Neural cell (in vitro differentiated cells): ENCODE data around the gene PDE9A. TPM values are rescaled to one million over a fixed set of nuclear protein-coding genes. Genes with fewer than 3 reads are reported as not detected.

Source experiments
- H2AFZ ChIP-seq: fragments of 200-600, 300-800 bp; sonication (generic), shearing (Covaris generic); 2 replicates; pipeline ENCODE4 v1.6.0; 2014; ENCODE audit warnings: low read depth, mild to moderate bottlenecking, antibody characterized with exemption, low read length, moderate library complexity
- H3F3A ChIP-seq: fragments of 200-600 bp; shearing (Covaris generic); 2 replicates; pipeline ENCODE4 v1.6.1; 2016; ENCODE audit warnings: mild to moderate bottlenecking, moderate library complexity, mixed read lengths, antibody characterized with exemption, low read length; ENCODE audit not compliant: insufficient read depth, poor library complexity, severe bottlenecking
- H3K27ac ChIP-seq: fragments of 200-600, 300-800 bp; sonication (generic), shearing (Covaris generic); 2 replicates; pipeline ENCODE4 v1.5.1; 2014; ENCODE audit warnings: mild to moderate bottlenecking, low read length, moderate library complexity
- H3K27me3 ChIP-seq: fragments of 300-800, 200-600 bp; sonication (generic), shearing (Covaris generic); 2 replicates; pipeline ENCODE4 v1.6.0; 2014; ENCODE audit warnings: mild to moderate bottlenecking, low read depth, low read length, moderate library complexity; ENCODE audit not compliant: insufficient read depth
- H3K36me3 ChIP-seq: fragments of 300-800, 200-600 bp; sonication (generic), shearing (Covaris generic); 2 replicates; pipeline ENCODE4 v1.5.1; 2014; ENCODE audit warnings: mild to moderate bottlenecking, antibody characterized with exemption, low read length, moderate library complexity; ENCODE audit not compliant: insufficient read depth
- H3K4me2 ChIP-seq: fragments of 300-800, 200-600 bp; sonication (generic), shearing (Covaris generic); 2 replicates; pipeline ENCODE4 v1.6.0; 2014; ENCODE audit warnings: mild to moderate bottlenecking, low read length
- H3K4me3 ChIP-seq: fragments of 300-800, 200-600 bp; sonication (generic), shearing (Covaris generic); 2 replicates; pipeline ENCODE4 v1.5.1; 2014; ENCODE audit warnings: mild to moderate bottlenecking, low read length, moderate library complexity
- H3K79me2 ChIP-seq: fragments of 200-600 bp; shearing (Covaris generic); replicated peaks from 2 replicates; pipeline ENCODE4 v1.6.0; 2014; ENCODE audit warnings: mild to moderate bottlenecking, low read length, moderate library complexity; ENCODE audit not compliant: insufficient read depth
- H3K9ac ChIP-seq: fragments of 300-800, 200-600 bp; sonication (generic), shearing (Covaris generic); 2 replicates; pipeline ENCODE4 v1.6.1; 2016; ENCODE audit warnings: mild to moderate bottlenecking, low read length, mixed read lengths
- H3K9me2 ChIP-seq: fragments of 200-600 bp; shearing (Covaris generic); 2 replicates; pipeline ENCODE4 v1.6.1; 2016; ENCODE audit warnings: mild to moderate bottlenecking, low read length, mixed read lengths; ENCODE audit not compliant: insufficient read depth
- H3K9me3 ChIP-seq: fragments of 200-600, 300-800 bp; sonication (generic), shearing (Covaris generic); 2 replicates; pipeline ENCODE4 v1.6.1; 2016; ENCODE audit warnings: mild to moderate bottlenecking, mixed run types, low read length, moderate library complexity, mixed read lengths
- H4K20me1 ChIP-seq: fragments of 200-600 bp; shearing (Covaris generic); 2 replicates; pipeline ENCODE4 v1.6.1; 2016; ENCODE audit warnings: mild to moderate bottlenecking, mixed run types; ENCODE audit not compliant: insufficient read depth
- EP300 ChIP-seq: fragments of 450-650 bp; conservative IDR thresholded peaks from 2 replicates; pipeline ENCODE4 v1.6.1; 2014; ENCODE audit warnings: antibody characterized with exemption, mild to moderate bottlenecking, moderate library complexity; ENCODE audit not compliant: poor library complexity, severe bottlenecking
- EZH2 ChIP-seq: fragments of 200-600, 300-800 bp; shearing (Covaris generic), sonication (generic); IDR thresholded peaks from 2 replicates; pipeline ENCODE4 v1.6.1; 2014; ENCODE audit warnings: antibody characterized with exemption, low read length, borderline replicate concordance, mild to moderate bottlenecking; ENCODE audit not compliant: insufficient read depth, poor library complexity, severe bottlenecking
- MXI1 ChIP-seq: fragments of 450-650 bp; conservative IDR thresholded peaks from 2 replicates; pipeline ENCODE4 v1.6.1; 2014; ENCODE audit warnings: antibody characterized with exemption, mild to moderate bottlenecking; ENCODE audit not compliant: poor library complexity, severe bottlenecking
- POLR2AphosphoS5 ChIP-seq: IDR thresholded peaks from 2 replicates; pipeline ENCODE4 v1.6.1; 2012
- RAD21 ChIP-seq: fragments of 450-650 bp; conservative IDR thresholded peaks from 2 replicates; pipeline ENCODE4 v1.6.1; 2014; ENCODE audit warnings: antibody characterized with exemption, mild to moderate bottlenecking, moderate library complexity
- SMC3 ChIP-seq: fragments of 450-650 bp; conservative IDR thresholded peaks from 2 replicates; pipeline ENCODE4 v1.6.1; 2014; ENCODE audit warnings: antibody characterized with exemption, mild to moderate bottlenecking, moderate library complexity; ENCODE audit not compliant: poor library complexity
- TAF1 ChIP-seq: IDR thresholded peaks from 2 replicates; pipeline ENCODE4 v1.6.1; 2012; ENCODE audit warnings: low read depth
- polyA plus RNA-seq: library from polyadenylated mRNA; depleted of rRNA; stranded (reverse); fragments of >200 nt; gene quantifications from 2 replicates; pipeline ENCODE4 v1.2.3, GENCODE V29; 2014
- TF ChIP-seq, protein P1 (sequence below): IDR thresholded peaks from 2 replicates; pipeline ENCODE4 v1.6.1; 2012; ENCODE audit warnings: borderline replicate concordance
- TF ChIP-seq, protein P2 (sequence below): fragments of 450-650 bp; IDR thresholded peaks from 2 replicates; pipeline ENCODE4 v1.5.1; 2014; ENCODE audit warnings: antibody characterized with exemption, mild to moderate bottlenecking, moderate library complexity; ENCODE audit not compliant: poor library complexity, severe bottlenecking

PDE9A gene
- polyA plus RNA-seq, 1 donor from 2014 or later, result 32.2 TPM

DNA sequence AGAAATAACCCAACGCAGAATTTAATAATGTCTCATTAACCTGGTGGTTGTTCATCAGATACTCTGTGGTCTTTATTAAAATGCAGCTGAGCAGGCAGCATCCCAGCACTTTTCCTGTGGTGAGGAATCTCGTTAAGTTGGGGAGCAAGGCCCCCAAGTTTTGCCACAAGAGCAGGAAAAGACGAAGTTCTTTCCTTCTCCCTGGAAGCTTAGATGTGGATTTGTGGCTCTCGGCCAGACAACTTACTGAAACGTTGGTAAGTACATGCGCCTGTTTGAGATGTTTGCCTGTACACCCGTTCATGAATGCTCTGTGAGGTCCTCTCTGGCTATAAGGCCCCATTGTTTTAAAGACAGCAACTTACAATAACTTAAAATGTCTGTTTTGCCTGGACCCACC, 34.3 kb upstream of the PDE9A start:
- Histone ChIP-seq H3K27me3 (no peaks in the 10 kb centered on the region), H3K36me3 (no peaks in the 10 kb centered on the region), H3K9ac (no peak overlapping the region), H3F3A (no peaks in the 10 kb centered on the region), H3K4me3 (no peak overlapping the region), H3K9me2 (no peaks in the 10 kb centered on the region), H3K4me2 (no peak overlapping the region), H3K79me2 (no peaks in the 10 kb centered on the region), H3K27ac (no peak overlapping the region), H2AFZ (no peak overlapping the region), H3K9me3 (no peaks in the 10 kb centered on the region), H4K20me1 (no peaks in the 10 kb centered on the region)
- TF ChIP-seq EP300 (no peak), EZH2 (no peak), SMC3 (no peak), MXI1 (no peak), RAD21 (no peak), POLR2AphosphoS5 (no peak), TAF1 (no peak)
- TF ChIP-seq, protein P1, sequence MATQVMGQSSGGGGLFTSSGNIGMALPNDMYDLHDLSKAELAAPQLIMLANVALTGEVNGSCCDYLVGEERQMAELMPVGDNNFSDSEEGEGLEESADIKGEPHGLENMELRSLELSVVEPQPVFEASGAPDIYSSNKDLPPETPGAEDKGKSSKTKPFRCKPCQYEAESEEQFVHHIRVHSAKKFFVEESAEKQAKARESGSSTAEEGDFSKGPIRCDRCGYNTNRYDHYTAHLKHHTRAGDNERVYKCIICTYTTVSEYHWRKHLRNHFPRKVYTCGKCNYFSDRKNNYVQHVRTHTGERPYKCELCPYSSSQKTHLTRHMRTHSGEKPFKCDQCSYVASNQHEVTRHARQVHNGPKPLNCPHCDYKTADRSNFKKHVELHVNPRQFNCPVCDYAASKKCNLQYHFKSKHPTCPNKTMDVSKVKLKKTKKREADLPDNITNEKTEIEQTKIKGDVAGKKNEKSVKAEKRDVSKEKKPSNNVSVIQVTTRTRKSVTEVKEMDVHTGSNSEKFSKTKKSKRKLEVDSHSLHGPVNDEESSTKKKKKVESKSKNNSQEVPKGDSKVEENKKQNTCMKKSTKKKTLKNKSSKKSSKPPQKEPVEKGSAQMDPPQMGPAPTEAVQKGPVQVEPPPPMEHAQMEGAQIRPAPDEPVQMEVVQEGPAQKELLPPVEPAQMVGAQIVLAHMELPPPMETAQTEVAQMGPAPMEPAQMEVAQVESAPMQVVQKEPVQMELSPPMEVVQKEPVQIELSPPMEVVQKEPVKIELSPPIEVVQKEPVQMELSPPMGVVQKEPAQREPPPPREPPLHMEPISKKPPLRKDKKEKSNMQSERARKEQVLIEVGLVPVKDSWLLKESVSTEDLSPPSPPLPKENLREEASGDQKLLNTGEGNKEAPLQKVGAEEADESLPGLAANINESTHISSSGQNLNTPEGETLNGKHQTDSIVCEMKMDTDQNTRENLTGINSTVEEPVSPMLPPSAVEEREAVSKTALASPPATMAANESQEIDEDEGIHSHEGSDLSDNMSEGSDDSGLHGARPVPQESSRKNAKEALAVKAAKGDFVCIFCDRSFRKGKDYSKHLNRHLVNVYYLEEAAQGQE, result no peak
- TF ChIP-seq, protein P2, sequence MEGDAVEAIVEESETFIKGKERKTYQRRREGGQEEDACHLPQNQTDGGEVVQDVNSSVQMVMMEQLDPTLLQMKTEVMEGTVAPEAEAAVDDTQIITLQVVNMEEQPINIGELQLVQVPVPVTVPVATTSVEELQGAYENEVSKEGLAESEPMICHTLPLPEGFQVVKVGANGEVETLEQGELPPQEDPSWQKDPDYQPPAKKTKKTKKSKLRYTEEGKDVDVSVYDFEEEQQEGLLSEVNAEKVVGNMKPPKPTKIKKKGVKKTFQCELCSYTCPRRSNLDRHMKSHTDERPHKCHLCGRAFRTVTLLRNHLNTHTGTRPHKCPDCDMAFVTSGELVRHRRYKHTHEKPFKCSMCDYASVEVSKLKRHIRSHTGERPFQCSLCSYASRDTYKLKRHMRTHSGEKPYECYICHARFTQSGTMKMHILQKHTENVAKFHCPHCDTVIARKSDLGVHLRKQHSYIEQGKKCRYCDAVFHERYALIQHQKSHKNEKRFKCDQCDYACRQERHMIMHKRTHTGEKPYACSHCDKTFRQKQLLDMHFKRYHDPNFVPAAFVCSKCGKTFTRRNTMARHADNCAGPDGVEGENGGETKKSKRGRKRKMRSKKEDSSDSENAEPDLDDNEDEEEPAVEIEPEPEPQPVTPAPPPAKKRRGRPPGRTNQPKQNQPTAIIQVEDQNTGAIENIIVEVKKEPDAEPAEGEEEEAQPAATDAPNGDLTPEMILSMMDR, result no peak

DNA sequence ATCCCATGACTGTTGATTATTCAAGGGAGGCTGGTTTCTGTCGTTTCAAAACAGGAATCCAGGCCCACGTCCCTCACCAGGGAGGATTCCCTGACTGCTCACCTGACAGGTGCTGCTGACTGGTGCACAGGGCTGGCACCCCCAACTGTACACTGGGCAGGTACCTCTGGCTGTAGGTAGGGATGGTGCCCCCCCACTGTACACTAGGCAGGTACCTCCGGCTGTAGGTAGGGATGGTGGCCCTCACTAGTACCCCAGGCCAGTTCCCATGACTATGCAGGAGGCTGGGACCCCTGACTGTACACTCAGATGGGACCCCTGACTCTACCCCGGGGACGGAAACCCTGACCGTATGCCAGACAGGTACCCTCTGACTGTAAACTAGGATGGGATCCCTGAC, 33.6 kb upstream of the PDE9A start:
- Histone ChIP-seq H3K9ac (no peak overlapping the region), H3K9me3 (no peaks in the 10 kb centered on the region), H3K27me3 (no peaks in the 10 kb centered on the region), H3K4me3 (no peak overlapping the region), H2AFZ (no peak overlapping the region), H3K9me2 (no peaks in the 10 kb centered on the region), H3K27ac (no peak overlapping the region), H4K20me1 (no peaks in the 10 kb centered on the region), H3F3A (no peaks in the 10 kb centered on the region), H3K36me3 (no peaks in the 10 kb centered on the region), H3K79me2 (no peaks in the 10 kb centered on the region), H3K4me2 (no peak overlapping the region)
- TF ChIP-seq EZH2 (no peak), SMC3 (no peak), RAD21 (no peak), EP300 (no peak), MXI1 (no peak), POLR2AphosphoS5 (no peak), TAF1 (no peak)
- TF ChIP-seq, protein P2, result no peak
- TF ChIP-seq, protein P1, result no peak
